Measurements from ENCODE around the gene AK3.
A peak's percentile ranks its signal among the peaks of the same experiment; 100 is the strongest.

DNA sequence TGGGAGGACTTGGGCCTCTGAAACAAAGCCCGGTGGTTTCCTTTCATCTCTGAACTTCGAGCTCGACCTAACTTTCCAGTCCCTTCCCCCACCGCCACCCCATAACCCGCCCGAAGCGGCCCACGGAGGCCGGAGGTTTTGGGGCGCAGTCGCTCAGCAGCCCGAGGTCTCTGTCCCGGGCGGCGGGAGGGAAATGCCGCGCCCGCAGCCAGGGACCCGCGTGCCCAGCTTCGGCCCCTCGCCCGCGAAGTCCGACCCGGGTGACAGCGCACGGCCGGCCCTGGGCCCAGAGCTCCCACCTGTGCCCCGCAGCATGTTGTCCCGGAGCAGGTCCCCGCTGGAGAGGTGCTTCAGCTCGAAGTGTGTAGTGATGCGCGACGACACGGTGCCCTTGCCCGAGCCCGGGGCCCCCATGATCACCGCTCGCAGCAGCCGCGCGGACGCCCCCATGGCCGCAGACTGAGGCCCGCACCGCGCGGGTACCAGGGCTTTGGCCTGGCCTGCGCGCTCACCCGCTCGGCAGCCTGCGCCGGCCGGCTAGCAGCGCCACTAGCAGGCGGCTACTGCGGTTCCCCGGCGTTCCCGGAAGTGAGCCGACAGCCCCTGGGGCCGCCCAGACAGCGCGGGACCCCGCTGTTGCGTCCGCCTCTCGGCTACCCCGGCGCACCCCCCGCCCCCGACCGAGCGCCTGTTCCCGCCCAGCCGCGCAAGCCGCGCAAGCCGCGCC lies at the start of gene AK3:
- TF ChIP-seq, protein P1, sequence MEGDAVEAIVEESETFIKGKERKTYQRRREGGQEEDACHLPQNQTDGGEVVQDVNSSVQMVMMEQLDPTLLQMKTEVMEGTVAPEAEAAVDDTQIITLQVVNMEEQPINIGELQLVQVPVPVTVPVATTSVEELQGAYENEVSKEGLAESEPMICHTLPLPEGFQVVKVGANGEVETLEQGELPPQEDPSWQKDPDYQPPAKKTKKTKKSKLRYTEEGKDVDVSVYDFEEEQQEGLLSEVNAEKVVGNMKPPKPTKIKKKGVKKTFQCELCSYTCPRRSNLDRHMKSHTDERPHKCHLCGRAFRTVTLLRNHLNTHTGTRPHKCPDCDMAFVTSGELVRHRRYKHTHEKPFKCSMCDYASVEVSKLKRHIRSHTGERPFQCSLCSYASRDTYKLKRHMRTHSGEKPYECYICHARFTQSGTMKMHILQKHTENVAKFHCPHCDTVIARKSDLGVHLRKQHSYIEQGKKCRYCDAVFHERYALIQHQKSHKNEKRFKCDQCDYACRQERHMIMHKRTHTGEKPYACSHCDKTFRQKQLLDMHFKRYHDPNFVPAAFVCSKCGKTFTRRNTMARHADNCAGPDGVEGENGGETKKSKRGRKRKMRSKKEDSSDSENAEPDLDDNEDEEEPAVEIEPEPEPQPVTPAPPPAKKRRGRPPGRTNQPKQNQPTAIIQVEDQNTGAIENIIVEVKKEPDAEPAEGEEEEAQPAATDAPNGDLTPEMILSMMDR (IDR thresholded peaks at IDR 0.05; ENCODE audit: extremely low read depth in 1 of 2, insufficient read depth in 1 of 2, low read depth in 1 of 2, low read length in 2 of 2): peak; percentile 7 to 23
- peak; percentile 95 for TF ChIP-seq POLR2AphosphoS5 (IDR thresholded peaks at IDR 0.05; ENCODE audit: insufficient read depth, low read depth, low read length)
